Muscle of leg (tissue), 11 donors: ENCODE results near the gene ENKD1. TPM values are rescaled to one million over a fixed set of nuclear protein-coding genes. Genes with fewer than 3 reads are reported as not detected.

Experiments used
- DNase-seq: peaks from one replicate; pipeline ENCODE4 v3.0.0; 2013
- H3K27ac ChIP-seq: one replicate; pipeline ENCODE4 v1.5.1; 2013; ENCODE audit warnings: mild to moderate bottlenecking, low read length, control low read depth
- H3K27me3 ChIP-seq: one replicate; pipeline ENCODE4 v1.6.1; 2013; ENCODE audit warnings: low read length; ENCODE audit not compliant: control insufficient read depth, insufficient read depth
- H3K36me3 ChIP-seq: one replicate; pipeline ENCODE4 v1.6.1; 2013; ENCODE audit warnings: low read length; ENCODE audit not compliant: control insufficient read depth, insufficient read depth
- H3K4me1 ChIP-seq: one replicate; pipeline ENCODE4 v1.6.1; 2013; ENCODE audit warnings: low read length; ENCODE audit not compliant: control insufficient read depth, insufficient read depth
- H3K4me3 ChIP-seq: one replicate; pipeline ENCODE4 v1.5.1; 2013; ENCODE audit warnings: low read length, control low read depth
- H3K9me3 ChIP-seq: replicated peaks from 2 replicates; pipeline ENCODE4 v1.6.1; 2013; ENCODE audit warnings: low read depth, low read length; ENCODE audit not compliant: control insufficient read depth
- WGBS: methylation state at CpG from one replicate; pipeline ENCODE4 v1.1.5; 2013; ENCODE audit warnings: missing lambda C conversion rate; ENCODE audit not compliant: insufficient coverage; 5-methylcytosine and 5-hydroxymethylcytosine counted together
- polyA plus RNA-seq, 8 donors: library from polyadenylated mRNA; unstranded; fragments of 120-200 nt; gene quantifications; one replicate each; pipeline versions ENCODE4 v1.2.1 to v1.2.3, GENCODE V29; 2013; ENCODE audit warnings: inconsistent platforms in 1 of 8, low replicate concordance in 1 of 8; ENCODE audit not compliant: insufficient read length in 8 of 8, insufficient read depth in 1 of 8
- total RNA-seq: library from RNA; stranded (reverse); fragments of 120-200 nt; gene quantifications from one replicate; pipeline ENCODE4 v1.2.4, GENCODE V29; 2013

ENKD1 gene
- total and polyA plus RNA-seq, 9 donors, result 8.1 to 13.4 (median 9.1) TPM

DNA sequence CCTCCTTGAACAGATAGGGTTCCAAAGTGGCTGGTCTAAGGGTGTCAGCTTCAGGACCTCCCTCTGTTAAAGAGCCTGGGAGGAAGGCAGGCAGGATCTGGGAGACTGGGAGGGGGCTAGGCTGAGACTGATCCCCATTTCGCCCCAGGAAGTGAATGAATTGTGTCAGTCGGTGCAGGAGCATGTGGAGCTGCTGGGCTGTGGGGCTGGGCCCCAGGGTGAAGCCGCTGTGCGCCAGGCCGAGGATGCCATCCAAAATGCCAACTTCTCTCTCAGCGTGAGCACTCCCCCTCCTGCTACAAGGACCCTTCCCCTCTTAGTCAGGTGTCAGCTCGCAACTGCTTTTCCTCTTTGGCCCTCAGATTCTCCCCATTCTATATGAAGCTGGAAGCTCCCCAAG, 15.5 kb downstream of the ENKD1 start:
- H3K9me3 ChIP-seq, result no peaks in the 10 kb centered on the region
- no peak overlapping the region for H3K4me3 ChIP-seq
- peaks cover 95% of the 10 kb centered on the region for H3K27me3 ChIP-seq
- peaks cover 13% of the 10 kb centered on the region for H3K4me1 ChIP-seq
- no peak for DNase-seq
- no peak overlapping the region for H3K27ac ChIP-seq
- 92% methylated on average over 6 of the region's 7 CpGs for WGBS
- H3K36me3 ChIP-seq, result no peaks in the 10 kb centered on the region

DNA sequence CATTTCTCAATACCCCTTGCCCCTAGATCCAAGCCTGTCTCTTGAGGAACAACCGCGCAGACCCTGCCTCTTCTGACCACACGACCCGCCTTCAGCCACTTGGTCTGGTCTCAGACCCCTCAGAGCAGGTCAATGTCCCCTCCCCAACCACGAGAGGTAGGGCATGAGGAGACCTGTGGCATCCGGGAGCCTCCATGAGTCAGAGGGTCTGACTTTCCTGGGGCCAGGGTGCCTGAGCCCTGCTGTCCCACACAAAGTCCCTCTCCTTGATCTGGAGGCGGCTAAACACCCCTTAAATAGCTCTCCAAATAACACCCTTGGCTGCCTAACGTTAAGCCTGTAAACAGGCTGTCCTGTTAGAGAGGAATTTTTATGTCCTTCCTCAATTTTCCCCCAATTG, 16.5 kb downstream of the ENKD1 start:
- 42% methylated on average over 6 of the region's 8 CpGs for WGBS
- Histone ChIP-seq H3K36me3 (no peaks in the 10 kb centered on the region), H3K9me3 (no peaks in the 10 kb centered on the region), H3K4me3 (no peak overlapping the region), H3K27ac (no peak overlapping the region), H3K27me3 (peaks cover 96% of the 10 kb centered on the region), H3K4me1 (peaks cover 13% of the 10 kb centered on the region)
- DNase-seq, result no peak

DNA sequence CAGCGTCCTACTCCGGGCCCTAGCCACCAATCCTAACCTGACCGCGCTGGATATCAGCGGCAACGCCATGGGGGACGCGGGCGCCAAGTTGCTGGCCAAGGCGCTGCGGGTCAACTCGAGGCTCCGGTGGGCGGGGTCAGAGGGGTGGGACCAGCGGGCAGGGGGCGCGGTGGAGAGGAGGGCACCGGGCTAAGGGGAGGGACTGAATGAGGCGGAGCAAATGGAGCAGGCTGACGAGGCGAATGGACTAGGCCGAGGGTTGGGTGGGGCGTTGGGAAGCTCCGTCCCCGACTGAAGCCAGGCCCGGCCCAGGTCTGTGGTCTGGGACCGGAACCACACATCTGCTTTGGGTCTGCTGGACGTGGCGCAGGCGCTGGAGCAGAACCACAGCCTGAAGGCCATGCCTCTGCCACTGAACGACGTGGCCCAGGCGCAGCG, 17.0 kb downstream of the ENKD1 start:
- Histone ChIP-seq H3K27ac (no peak overlapping the region), H3K9me3 (no peaks in the 10 kb centered on the region), H3K4me1 (peaks cover 15% of the 10 kb centered on the region), H3K4me3 (no peak overlapping the region), H3K36me3 (no peaks in the 10 kb centered on the region), H3K27me3 (peaks cover 95% of the 10 kb centered on the region)
- DNase-seq, result no peak
- WGBS, result 9% methylated on average over 34 of the region's 34 CpGs

DNA sequence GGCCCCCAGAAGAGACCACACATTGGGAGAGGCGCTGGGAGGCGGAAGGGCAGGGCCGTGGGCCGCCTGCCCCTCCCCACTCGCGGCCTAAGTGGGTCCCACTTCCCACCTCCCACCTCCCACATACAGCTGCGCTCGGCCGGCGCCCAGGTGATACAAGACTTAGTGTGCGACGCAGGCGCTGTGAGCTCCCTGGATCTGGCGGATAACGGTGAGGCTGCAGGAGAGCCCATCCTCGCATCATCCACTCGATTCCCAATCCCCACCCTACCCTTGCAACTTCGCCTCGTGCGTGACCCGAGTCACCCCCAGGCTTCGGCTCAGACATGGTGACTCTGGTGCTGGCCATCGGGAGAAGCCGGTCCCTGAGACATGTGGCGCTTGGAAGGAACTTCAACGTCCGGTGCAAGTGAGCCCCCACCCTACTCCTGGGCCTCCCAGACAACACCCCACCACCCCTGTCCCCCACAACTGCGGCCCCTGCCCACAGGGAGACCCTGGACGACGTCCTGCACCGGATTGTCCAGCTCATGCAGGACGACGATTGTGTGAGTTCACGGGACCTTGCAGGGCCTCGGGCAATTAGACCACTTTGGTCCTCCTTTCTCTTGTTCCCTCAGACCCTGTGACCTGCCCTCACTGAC, 17.7 kb downstream of the ENKD1 start:
- H3K36me3 ChIP-seq, result no peaks in the 10 kb centered on the region
- DNase-seq, result no peak
- WGBS, result 31% methylated on average over 35 of the region's 35 CpGs

DNA sequence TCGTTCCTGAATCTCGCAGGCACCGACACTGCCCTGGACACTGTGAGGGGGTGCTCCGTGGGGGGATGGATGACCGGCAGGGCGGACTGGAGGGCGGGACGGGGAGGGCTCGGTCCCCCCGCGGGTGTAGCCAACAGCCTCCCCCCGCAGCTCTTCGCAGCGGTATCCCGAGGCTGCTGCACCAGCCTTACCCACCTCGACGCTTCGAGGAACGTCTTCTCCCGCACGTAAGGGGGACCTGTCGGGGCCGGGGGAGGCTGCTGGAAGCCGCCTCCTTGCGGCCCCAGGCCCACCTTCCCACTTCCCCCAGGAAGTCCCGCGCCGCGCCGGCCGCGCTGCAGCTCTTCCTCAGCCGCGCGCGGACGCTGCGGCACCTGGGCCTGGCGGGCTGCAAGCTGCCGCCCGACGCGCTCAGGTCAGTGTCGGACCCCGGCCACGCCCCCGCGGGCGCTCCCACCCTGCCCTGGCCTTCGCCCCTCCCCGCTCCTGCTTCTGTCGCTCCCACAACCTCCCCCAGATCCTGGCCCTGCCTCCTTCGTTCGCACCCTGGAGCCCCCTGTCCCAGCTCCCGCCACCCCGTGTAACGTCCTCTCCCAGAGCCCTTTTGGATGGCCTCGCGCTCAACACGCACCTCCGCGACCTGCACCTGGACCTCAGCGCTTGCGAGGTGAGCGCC, 18.3 kb downstream of the ENKD1 start:
- Histone ChIP-seq H3K36me3 (no peaks in the 10 kb centered on the region), H3K4me3 (no peak overlapping the region), H3K27me3 (peaks cover 92% of the 10 kb centered on the region), H3K4me1 (peaks cover 11% of the 10 kb centered on the region), H3K27ac (no peak overlapping the region), H3K9me3 (no peaks in the 10 kb centered on the region)
- DNase-seq, result no peak
- 14% methylated on average over 62 of the region's 65 CpGs for WGBS

More for the DNA sequence above, 17.7 kb downstream of the ENKD1 start:
- Histone ChIP-seq H3K4me3 (no peak overlapping the region), H3K9me3 (no peaks in the 10 kb centered on the region), H3K27me3 (peaks cover 95% of the 10 kb centered on the region), H3K4me1 (peaks cover 17% of the 10 kb centered on the region), H3K27ac (no peak overlapping the region)

DNA sequence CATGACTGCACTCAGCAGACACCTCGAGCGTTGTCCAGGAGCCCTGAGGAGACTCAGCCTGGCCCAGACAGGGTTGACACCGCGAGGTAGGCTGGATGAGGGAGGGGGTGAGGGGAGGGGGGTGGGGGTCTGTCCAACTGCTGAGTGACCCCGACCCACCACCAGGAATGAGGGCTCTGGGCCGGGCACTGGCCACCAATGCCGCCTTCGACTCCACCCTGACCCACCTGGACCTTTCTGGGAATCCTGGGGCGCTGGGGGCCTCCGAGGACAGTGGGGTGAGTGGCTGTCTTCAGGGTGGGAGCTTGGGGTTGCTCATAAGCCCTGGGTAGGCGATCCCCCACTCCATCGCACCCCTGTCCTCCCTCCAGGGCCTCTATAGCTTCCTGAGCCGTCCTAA, 18.9 kb downstream of the ENKD1 start:
- Histone ChIP-seq H3K4me1 (peaks cover 9% of the 10 kb centered on the region), H3K27me3 (peaks cover 89% of the 10 kb centered on the region), H3K9me3 (no peaks in the 10 kb centered on the region), H3K27ac (no peak overlapping the region), H3K4me3 (no peak overlapping the region), H3K36me3 (no peaks in the 10 kb centered on the region)
- 82% methylated on average over 4 of the region's 13 CpGs for WGBS
- no peak for DNase-seq

DNA sequence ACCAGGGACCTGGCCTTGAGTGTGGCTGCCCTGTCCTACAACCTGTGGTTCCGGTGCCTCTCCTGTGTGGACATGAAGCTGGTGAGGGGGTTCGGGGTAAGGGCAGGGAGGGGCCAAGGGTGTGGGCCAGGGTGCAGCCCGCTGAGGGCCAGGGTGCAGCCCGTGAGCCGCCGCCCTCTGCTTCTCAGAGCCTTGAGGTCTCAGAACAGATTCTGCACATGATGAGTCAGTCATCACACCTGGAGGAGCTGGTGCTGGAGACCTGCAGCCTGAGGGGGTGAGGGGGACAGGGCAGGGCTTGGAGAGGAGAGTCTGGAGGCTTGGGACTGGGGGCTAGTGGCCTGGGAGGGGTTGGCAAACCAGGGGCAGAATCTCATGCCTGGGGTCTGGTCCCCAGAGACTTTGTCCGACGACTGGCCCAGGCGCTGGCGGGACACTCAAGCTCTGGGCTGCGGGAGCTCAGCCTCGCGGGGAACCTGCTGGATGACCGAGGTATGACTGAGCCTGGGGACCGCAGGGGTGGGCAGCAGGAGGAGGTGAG, 19.4 kb downstream of the ENKD1 start:
- Histone ChIP-seq H3K4me3 (no peak overlapping the region), H3K4me1 (peaks cover 9% of the 10 kb centered on the region), H3K27ac (no peak overlapping the region), H3K36me3 (no peaks in the 10 kb centered on the region), H3K27me3 (peaks cover 85% of the 10 kb centered on the region), H3K9me3 (no peaks in the 10 kb centered on the region)
- DNase-seq, result no peak
- 70% methylated on average over 14 of the region's 15 CpGs for WGBS

DNA sequence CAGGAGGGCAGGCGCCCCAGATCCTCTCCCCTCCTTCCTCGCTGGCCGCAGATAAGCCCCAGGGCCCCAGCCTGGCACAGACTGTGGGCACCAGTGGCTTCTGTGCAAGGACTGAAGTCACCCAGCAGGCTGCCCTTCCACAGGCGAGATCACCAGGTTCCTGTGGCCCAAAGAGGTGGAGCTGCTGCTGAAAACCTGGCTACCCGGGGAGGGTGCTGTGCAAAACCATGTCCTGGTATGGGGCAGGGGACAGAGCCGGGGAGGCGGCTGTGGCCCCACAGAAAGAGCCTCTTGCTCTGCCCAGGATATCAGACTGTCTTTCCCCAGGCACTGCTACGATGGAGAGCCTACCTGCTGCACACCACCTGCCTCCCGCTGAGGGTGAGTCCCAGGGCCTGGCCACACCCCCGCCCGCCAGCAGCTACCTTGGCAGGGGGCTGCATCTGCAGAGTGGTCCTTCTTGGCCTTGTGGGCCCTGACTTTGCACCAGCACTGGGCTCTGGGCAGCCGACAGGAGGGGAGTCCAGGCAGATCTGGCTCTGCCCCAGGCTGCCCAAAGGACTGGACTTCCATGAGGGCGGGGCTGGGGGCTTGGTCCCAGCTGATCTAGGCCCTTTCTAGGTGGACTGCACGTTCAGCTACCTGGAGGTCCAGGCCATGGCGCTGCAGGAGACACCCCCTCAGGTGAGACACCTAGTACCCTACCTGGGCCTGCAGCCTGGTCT, 21.0 kb downstream of the ENKD1 start:
- H3K4me1 ChIP-seq, result peaks cover 12% of the 10 kb centered on the region
- H3K27me3 ChIP-seq, result peaks cover 69% of the 10 kb centered on the region
- no peaks in the 10 kb centered on the region for H3K9me3 ChIP-seq
- H3K36me3 ChIP-seq, result no peaks in the 10 kb centered on the region
- no peak overlapping the region for H3K4me3 ChIP-seq
- no peak overlapping the region for H3K27ac ChIP-seq
- 77% methylated on average over 15 of the region's 15 CpGs for WGBS
- DNase-seq, result no peak

DNA sequence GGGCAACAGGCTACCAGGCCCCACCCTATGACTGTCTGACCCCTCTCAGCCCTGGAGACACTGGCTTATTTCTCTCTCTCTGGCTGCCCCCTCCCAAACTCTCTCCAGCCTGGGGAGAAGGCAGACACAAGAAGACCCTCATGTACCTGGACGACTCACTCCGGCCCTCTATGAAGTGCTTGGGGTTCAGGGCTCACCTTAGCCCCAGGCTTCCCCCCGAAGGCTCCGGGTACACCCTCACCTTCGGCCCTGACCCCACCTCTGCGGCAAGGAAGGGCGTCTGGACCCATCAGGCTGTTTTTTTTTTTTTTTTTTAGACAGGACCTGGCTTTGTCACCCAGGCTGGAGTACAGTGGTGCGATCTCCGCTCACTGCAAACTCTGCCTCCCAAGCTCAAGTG, 22.5 kb downstream of the ENKD1 start:
- peaks cover 54% of the 10 kb centered on the region for H3K27me3 ChIP-seq

More for the DNA sequence above, 22.5 kb downstream of the ENKD1 start:
- WGBS, result 86% methylated on average over 9 of the region's 9 CpGs
- Histone ChIP-seq H3K4me1 (peaks cover 12% of the 10 kb centered on the region), H3K27ac (no peak overlapping the region), H3K9me3 (no peaks in the 10 kb centered on the region), H3K4me3 (no peak overlapping the region), H3K36me3 (peaks cover 6% of the 10 kb centered on the region)
- no peak for DNase-seq
